ENCODE measurements around the gene ESYT2.
"Not testable (repeated sequence)": the region's sequence is repeated elsewhere in the genome, so short reads cannot be mapped to it uniquely, and the experiment has no call there.

Gene ESYT2

DNA sequence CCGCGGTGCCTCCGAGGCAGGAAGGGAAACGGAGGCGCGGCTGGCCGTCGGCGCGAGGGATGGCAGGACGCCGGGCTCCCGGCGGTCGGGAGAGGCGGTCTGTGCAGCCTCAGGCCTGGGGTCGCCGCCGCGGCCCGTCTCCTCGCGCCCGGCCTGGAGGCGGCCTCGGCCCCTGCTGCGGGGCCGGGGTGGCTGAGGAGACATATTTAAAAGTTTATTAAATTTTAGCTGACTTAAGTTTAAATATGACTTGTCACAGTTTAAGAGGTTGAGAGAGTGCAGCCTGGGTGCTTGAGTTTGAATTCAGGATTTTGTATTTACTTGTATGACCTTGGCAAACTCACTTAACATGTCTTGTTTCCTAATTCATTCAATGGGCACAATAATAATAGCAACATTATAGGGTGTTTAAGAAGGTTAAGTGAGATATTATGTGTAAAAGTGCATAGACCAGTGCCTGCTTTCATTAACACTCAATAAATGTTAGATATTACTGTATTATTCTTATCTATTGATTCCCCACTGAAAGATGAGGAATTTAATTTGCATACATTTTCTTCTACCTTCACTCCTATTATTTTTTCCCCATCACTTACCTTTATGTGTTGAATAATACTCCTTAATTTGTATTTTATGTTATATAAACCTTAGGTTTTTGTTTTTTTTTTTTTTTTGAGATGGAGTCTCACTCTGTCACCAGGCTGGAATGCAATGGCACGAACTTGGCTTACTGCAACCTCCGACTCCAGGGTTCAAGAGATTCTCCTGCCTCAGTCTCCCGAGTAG is 27.8 kb upstream of the ESYT2 start:
- DNase-seq (ENCODE audit: low read depth): no peak

DNA sequence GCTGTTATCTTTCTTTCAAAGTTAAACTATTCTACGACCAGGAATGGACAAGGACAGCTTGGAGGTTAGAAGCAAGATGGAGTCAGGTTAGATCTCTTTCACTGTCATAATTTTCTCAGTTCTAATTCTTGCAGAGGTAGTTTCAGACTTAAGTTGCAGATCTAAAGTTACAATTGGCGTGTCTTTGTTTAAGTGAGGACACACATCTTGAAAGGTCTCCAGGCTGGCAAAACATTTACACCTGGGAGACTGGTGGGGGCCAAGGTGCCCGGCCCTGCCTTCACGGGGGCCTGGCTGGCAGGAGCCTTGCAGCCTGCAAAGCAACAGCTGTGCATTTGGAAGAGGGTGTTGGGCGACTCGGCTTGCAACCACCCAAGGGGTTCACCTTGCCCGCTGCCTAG is 25.4 kb upstream of the ESYT2 start:
- no peak for DNase-seq (ENCODE audit: low read depth)

DNA sequence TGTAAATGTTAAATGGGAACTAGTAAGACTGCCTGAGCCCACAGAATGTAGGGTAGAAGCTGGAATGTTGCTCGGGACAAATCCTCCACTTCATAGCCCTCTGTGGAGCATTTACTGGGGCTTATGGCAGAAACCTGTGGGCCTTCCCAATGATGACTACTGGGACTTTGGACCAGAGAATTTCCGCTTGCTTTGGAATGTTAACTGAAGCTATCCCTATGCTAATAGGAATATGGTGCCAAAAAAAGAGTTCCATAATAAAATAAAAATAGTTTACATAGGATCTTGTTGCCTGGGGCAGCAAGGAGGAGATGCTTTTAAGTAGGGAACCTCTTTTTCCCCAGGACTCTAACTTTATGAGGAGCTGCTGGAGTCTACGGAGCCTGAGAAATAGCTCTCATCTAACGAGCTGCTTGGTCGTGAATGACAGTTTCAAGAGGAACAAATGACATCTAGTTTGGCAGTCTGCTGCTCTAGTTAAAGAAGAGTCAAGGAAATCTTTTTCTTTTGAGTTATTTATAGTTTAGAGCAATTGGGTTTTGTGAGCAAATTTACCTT is 21.3 kb upstream of the ESYT2 start:
- DNase-seq (ENCODE audit: low read depth): no peak

DNA sequence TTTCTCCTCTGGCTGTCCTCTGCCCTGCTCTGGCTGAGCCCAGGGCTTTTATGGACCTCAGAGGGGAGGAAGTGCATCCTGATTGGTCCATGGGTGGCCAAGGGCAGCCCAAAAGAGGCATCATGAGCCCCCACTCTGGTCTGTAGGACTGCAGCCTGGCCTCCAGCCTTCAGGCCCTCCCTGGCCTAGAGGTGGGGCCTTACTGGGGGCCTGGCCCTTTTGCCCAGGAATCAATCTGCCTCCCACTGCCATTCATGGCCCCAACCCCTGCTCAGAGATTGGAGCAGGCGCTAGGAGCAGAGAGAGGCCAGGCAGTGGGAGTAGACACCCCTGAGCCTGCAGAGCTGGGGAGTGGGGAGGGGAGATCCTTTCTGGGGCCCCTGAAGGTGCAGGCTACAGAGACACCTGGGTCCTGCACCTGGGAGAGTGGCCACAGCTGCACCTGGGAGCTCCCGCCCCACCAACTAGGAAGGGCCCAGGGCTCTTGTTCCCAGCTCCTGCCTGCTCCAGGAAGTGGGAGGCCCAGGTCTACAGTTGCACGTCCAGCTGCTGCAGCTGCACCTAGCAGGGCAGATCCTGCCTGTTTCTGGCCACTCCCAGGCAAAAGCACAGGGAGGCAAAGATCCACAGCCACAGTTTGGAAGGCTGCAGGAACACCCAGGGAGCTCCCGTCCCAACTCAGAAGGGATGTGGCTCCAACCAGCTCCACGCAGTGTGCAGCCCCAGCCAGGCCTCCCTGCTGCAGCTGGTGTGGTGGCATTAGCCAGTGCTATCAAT is 20.6 kb upstream of the ESYT2 start:
- DNase-seq (ENCODE audit: low read depth): no peak

DNA sequence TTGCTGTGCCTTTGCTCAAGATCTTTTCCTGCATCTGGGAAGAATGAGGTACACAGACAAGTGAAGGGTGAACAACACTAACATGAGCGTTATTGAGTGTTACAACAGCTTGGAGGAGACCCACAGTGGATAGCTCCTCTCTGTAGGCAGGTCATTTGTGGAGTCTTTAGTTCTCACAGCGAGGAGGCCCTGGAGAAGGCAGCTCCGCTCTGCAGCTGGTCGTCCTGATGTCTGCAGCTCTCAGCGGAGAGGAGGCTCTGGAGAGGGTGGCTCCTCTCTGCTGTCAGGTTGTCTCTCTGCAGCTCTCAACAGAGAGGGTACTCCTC is 20.1 kb upstream of the ESYT2 start:
- no peak for DNase-seq (ENCODE audit: low read depth)

DNA sequence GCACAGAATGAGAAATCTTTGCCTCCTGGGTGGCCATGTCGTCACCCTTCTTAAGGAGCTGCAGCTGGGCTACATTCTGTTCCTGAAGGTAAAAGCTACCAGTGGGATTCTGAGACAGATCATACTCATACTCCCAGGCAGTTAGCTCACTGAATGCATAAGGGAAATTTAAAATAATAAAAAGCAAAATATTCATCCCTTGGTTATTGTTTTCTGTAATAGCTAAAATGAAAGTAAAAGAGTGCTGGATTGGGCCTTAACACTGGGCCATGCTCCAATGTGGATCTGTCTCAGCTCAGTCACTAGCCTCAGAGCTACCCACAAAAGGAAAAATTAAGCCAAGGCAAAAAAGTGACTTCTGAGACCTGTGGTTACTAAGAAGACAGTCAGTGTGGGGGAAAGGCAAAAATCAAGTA is 18.1 kb upstream of the ESYT2 start:
- no peak for DNase-seq (ENCODE audit: low read depth)

DNA sequence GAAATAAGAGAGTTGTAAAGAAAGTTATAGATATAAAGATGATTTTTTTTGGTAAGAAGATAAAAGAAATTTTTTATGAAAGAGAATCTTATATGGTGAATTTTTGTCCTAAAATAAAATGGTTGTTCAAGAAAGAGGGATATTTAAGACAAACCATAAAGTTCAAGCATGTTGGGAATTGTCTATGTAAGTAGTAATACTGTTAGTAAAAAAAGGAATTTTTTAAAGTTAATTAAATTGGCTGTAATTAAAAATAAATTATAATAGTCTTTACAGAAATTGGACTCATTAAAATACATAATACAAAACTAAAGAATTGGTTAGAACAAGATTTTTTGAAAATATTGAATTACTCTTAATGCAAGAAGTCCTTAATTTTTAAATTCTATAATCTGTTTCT is 17.0 kb upstream of the ESYT2 start:
- no peak for DNase-seq (ENCODE audit: low read depth)

DNA sequence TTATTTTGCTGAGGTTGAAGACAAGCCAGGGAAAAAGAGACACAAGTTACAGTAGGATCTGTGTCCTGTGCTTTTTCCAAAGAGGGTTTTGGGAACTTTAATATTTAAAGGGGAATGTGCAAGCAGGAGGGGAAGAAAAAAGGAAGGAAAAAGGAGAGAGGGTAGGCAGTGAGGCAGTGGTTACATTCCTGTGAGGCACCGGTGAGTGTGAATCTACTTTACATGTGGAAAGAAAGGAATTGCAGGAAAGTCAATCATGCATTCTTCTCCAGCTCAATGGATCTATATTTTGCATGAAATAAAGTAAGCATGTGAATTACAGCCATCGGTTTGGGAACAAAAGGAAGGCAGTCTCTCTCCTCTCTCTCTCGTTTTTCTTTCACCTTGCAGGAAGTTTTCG is 14.5 kb upstream of the ESYT2 start:
- no peak for DNase-seq (ENCODE audit: low read depth)

DNA sequence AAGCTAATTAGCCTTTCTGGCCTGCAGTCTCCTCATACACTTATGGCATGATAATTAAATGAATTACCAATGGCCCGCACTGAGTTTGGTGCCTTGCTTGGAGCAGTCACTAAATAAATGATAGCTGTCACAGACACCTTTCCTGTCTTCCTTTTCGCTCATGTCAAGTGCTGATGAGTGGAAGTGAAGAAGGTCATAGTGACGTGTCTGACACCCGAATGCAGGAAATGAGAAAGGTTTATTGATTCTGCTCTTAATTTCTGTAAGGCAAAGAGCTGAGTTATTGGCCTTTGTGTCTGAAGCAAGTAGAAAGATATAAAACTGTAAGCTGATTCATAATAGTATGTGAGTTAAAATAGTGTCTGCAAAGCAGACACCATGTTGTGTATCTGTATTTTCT is 13.2 kb upstream of the ESYT2 start:
- DNase-seq (ENCODE audit: low read depth): no peak

DNA sequence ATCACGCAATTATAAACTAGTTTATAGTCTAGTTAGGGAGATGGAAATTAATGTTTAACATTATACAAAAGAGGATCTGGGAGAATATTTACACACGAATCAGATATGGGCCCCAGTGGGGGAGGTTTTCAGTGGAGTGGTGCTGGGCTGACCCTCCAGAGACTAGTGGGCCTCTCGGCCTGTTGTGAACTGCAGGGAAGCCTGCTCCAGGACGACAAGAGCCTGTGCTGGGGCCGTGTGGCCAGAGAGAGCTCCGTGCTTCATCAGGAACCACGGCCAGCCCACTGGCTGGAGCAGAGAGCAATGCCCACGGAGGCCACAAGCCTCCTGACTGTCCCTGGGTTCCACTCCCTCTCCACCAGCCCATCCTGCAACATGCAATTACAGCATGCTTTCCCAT is 11.3 kb upstream of the ESYT2 start:
- DNase-seq (ENCODE audit: low read depth): no peak

DNA sequence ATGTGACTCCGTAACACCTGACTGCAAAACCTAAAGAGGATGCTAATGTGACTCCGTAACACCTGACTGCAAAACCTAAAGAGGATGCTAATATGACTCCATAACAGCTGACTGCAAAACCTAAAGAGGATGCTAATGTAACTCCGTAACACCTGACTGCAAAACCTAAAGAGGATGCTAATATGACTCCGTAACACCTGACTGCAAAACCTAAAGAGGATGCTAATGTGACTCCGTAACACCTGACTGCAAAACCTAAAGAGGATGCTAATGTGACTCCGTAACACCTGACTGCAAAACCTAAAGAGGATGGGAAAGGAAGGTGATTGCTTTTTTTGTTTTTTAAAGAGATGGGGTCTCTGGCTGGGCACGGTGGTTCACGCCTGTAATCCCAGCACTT is 9.9 kb upstream of the ESYT2 start:
- DNase-seq (ENCODE audit: low read depth): not testable (repeated sequence)

DNA sequence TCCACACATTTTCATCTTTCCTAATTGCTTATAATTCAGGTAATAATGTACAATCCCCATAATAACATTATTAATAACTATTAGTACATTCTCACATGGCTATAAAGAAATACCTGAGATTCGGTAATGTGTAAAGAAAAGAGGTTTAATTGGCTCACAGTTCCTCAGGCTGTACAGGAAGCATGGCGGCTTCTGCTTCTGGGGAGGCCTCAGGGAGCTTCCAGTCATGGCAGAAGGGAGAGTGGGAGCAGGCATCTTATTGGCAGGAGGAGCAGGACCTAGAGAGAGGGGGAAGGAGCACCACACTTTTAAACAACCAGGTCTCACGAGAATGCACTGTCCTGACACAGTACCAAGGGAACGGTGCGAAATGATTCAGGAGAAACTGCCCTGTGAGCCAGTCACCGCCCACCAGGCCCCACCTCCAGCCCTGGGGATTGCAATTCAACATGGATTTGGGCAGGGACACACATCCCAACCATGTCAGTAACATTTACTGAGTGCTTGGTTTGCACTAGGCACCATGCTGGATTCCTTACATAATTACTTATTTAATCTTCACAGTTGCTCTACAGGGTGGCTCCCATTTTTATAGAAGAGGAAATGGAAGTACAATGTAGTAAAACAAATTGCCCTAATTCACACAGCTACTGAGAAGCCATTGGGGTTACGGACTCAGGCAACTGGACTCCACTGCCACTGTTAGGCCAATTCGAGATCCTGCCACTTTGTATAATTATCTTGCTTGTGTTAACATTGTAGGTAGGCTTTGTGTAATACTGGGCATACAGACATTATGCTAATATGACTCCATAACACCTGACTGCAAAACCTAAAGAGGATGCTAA is 8.7 kb upstream of the ESYT2 start:
- no peak for DNase-seq (ENCODE audit: low read depth)

DNA sequence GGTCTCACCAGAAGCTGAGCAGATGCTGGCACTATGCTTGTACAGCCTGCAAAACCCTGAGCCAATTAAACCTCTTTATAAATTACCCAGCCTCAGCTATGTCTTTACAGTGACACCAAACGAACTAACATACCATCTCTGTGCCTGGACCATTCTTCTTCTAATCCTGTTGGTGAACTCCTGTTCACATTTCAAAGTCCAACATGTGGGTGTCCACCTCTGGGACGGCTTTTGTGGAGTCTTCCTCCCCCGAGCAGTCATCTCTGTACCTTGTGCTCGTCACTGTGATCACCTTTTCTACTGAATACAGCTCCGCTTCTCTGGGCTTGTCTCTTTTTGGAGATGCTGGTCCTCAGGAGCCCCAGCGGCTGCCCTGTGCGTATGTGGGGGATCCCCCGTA is 7.4 kb upstream of the ESYT2 start:
- no peak for DNase-seq (ENCODE audit: low read depth)

DNA sequence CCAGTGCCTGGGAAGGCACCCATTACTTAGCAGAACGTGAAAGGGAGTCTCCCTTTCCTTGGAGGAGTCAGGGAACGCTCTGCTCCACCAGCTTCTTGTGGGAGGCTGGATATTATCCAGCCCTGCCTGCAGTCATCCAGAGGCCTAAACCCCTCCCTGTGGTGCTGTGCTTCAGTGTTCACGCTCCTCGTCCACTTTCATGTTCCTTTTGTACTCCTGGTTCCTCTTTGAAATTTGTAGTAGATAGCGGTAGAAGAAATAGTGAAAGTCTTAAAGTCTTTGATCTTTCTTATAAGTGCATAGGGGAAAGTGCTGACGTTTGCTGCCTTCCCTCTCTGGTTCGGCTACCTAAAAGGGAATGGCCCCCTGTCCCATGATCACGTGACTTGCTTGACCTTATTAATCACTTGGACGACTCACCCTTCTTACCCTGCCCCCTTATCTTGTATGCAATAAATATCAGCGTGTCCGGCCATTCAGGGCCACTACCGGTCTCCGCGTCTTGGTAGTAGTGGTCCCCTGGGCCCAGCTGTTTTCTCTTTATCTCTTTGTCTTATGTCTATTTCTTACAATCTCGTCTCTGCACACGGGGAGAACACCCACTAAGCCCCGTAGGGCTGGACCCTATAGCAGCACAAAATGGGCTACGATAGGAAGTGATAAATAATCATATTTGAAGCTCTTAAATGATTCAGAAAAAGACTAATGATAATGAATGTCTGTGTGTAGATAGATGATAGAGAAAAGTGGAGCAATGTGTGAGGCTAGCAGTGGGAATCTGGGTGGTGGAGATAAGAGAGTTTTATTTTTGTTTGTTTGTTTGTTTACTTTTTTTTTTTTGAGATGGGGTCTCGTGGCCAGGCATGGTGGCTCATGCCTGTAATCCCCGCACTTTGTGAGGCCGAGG is 5.8 kb upstream of the ESYT2 start:
- peak; percentile 69 for DNase-seq (ENCODE audit: low read depth)

DNA sequence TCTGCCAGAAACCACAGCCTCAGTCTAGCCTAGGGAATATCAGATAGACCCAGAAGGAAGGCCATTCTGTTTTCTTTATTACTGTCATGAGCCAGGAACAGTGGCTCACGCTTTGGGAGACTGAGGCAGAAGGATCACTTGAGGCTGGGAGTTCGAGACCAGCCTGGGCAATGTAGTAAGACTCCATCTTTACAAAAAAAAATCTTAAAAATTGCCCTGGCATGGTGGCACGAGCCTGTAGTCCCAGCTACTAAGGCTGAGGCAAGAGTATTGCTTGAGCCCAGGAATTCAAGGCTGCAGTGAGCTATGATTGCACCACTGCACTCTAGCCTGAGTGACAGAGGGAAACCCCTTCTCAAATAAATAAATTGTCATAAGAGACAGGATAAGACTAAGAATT is 3.7 kb upstream of the ESYT2 start:
- DNase-seq (ENCODE audit: low read depth): no peak

DNA sequence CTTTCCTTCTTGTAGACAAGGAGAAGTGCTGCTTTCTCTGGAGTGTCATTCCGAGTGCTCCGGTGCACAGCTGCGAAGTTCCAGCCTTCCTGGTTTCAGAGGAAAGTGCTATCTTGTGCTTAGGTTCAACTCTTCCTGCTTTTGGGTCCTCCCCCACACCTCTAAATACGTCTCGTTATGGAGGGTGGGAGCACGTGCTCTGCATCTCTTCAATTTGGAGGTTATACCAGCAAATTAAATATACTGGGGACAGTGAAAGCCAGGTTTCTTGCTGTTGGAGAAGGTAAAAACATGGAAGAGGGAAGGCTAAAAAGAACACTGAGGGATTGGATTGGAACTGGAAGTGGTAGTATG is 2.4 kb upstream of the ESYT2 start:
- no peak for DNase-seq (ENCODE audit: low read depth)

DNA sequence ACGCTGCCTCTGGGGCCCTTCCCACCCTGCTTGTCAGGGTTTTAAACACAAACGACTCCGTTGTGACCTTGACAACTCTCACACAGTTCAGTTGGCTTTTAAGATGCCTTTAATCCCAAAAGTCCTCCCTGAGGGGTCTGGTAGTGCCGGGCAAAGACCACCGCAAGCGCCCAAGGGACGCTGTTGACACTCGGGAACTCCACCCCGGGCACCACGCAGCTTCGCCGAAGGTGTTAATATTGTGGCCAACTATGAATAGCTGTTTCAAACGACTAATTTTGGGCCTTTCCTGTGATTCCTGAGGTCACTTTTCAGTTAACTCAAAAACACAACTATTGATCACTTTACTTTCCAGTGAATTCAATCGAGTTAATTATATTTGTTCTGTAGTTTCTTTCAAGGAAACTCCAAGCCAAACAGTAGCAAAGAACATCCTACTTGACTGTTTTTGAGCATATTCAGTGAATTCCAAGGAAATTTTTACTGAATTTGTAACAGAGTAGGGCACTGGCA is 958 bp upstream of the ESYT2 start:
- no peak for DNase-seq (ENCODE audit: low read depth)

DNA sequence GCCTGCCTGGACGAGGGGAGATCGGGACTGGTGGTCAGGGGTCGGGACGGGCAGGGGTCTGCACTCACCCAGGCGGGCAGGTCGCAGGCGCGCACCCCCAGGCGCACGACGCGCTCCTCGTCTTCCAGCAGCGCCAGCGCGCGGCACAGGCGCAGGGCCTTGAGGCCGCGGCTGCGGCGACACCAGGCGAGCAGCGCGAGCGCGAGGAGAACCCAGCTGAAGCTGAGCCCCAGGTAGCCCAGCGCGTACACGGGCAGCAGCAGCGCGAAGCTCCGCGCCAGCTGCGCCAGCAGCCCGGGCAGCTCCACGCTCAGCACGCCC is 328 bp downstream of the ESYT2 start:
- peak; percentile 79 for DNase-seq (ENCODE audit: low read depth)

DNA sequence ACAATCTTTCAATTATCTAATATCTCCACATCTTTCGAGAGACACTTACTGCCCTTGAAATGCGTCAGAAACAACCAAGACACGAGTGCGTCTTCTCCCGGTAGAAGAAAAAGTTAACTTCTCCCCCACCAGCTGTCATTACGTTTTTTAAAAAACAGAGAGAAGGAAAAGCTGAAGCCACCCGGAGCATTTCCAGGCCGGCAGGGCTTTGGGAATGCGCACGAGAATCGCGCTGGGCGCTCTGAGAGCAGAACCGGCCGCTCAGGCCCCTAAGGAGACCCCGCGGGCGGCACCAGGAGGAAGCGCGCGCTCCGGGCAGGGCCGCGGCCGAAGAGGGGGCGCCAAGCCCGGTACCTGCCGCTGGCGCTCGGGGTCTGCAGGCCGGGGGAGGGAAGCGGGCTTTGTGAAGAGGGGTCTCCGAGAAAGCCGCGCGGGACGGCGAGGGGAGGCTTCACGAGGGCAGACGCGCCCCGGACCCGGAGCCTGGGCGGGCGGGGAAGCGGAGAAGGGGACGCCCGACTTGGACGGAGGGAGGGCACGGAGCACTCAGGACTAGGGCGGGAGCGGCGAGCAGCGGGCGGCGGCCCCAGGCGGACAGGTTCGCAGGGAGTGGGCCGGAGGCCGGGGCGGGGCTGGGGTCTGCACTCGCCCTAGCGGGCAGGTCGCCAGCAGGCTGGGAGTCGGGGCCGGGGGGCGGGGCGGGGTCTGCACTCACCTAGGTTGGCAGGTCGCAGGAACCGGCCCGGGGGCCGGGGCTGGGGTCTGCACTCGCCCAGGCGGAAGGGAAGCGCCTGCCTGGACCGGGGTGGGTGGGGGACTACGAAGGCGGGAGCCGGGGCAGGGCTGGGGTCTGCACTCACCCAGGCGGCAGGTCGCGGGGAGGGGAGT is 932 bp downstream of the ESYT2 start:
- peak; percentile 34 for DNase-seq (ENCODE audit: low read depth)

DNA sequence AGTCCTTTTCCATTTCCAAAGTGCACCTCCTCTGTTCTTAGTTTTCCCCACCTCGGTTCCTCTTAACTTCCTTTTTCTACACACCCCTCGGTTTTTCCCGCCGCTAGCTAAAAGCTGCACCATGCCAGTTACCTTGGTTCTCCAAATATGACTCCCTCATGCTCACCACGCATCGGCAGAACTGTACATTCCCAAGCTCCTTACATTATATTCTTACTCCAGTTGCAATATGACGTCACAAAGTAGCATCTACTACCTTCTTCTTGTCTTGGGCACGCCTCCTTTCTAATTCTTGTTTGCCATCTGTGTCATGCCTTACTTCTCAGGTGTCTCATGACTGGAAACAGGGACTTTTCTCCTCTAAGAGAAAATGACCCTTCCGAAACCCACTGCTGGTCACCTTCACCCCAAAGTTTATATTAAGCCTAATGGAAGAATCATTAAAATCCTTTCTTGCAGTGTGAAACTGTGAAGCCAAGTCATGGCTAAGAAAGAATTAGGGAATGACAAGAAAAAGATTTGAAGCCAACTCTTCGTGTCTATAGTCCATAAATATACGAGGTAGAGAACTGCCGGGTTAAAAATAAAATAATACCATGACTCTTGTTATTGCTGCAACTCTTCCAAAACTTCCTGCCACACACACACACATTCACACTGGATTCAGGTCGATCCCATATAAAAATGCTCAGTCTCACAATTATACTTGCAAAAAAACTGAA is 1.7 kb downstream of the ESYT2 start:
- peak; percentile 43 for DNase-seq (ENCODE audit: low read depth)
